HEK293 (cell line): ENCODE results near the gene MGAT4C.

Experiments used
- CTCF ChIA-PET: fragments of 350-600 bp; formaldehyde crosslinking; extraction: SDS; loops from one replicate; lab custom pipeline; 2021; ENCODE audit warnings: antibody characterized with exemption; lab: Yijun Ruan, JAX
- POLR2A ChIA-PET: fragments of 300-600 bp; formaldehyde crosslinking; extraction: SDS; loops from one replicate; lab custom pipeline; 2020; ENCODE audit warnings: antibody characterized with exemption, inconsistent platforms; lab: Yijun Ruan, JAX
- H3K27ac ChIP-seq: fragments of 200-500 bp; sonication (Bioruptor generic); 2 replicates; pipeline ENCODE4 v1.5.1; 2014; ENCODE audit warnings: low read depth, low read length, control low read depth, inconsistent platforms; ENCODE audit errors: extremely low read depth
- H3K36me3 ChIP-seq, 2 experiments: fragments of 200-500 bp in 1 of 2; sonication (Bioruptor generic) in 1 of 2; 1 replicate in 1 of 2; 2 replicates in 1 of 2; pipeline ENCODE4 v1.5.1; 2014 to 2017; ENCODE audit warnings: inconsistent platforms in 2 of 2, low read length in 2 of 2; ENCODE audit not compliant: control insufficient read depth in 2 of 2, insufficient read depth in 1 of 2
- H3K4me1 ChIP-seq: fragments of 200-500 bp; sonication (Bioruptor generic); 2 replicates; pipeline ENCODE4 v1.5.1; 2014; ENCODE audit warnings: mild to moderate bottlenecking, low read length, inconsistent platforms; ENCODE audit not compliant: control insufficient read depth, insufficient read depth
- H3K4me3 ChIP-seq: 2 replicates; pipeline ENCODE4 v1.5.1; 2011; ENCODE audit warnings: low read depth, mild to moderate bottlenecking, control low read depth, low read length, moderate library complexity
- H3K9me3 ChIP-seq: fragments of 200-500 bp; sonication (Bioruptor generic); 2 replicates; pipeline ENCODE4 v1.5.1; 2014; ENCODE audit warnings: low read depth, low read length, inconsistent platforms; ENCODE audit not compliant: control insufficient read depth, insufficient read depth
- KLF8 ChIP-seq: fragments of 450-650 bp; formaldehyde crosslinking; IDR thresholded peaks from 2 replicates; pipeline ENCODE4 v1.5.1; 2016; ENCODE audit warnings: missing biosample characterization, missing genetic modification characterization
- KLF9 ChIP-seq: fragments of 450-650 bp; formaldehyde crosslinking; IDR thresholded peaks from 2 replicates; pipeline ENCODE4 v1.5.1; 2016; ENCODE audit warnings: missing biosample characterization, missing genetic modification characterization, low read depth
- YY1 ChIP-seq: fragments of 450-650 bp; formaldehyde crosslinking; IDR thresholded peaks from 2 replicates; pipeline ENCODE4 v1.5.1; 2018; ENCODE audit warnings: missing biosample characterization, missing genetic modification characterization
- ZBTB7A ChIP-seq: fragments of 450-650 bp; formaldehyde crosslinking; IDR thresholded peaks from 2 replicates; pipeline ENCODE4 v1.5.1; 2016; ENCODE audit warnings: low read depth, missing biosample characterization, missing genetic modification characterization
- ZNF138 ChIP-seq: fragments of 450-650 bp; formaldehyde crosslinking; IDR thresholded peaks from 2 replicates; pipeline ENCODE4 v1.5.1; 2016; ENCODE audit warnings: missing biosample characterization, missing genetic modification characterization, borderline replicate concordance
- ZNF16 ChIP-seq: fragments of 450-650 bp; formaldehyde crosslinking; IDR thresholded peaks from 2 replicates; pipeline ENCODE4 v1.5.1; 2016; ENCODE audit warnings: low read depth, missing biosample characterization, missing genetic modification characterization
- ZNF202 ChIP-seq: fragments of 450-650 bp; formaldehyde crosslinking; IDR thresholded peaks from 2 replicates; pipeline ENCODE4 v1.5.1; 2016; ENCODE audit warnings: missing biosample characterization, missing genetic modification characterization, borderline replicate concordance
- ZNF221 ChIP-seq: fragments of 450-650 bp; formaldehyde crosslinking; IDR thresholded peaks from 2 replicates; pipeline ENCODE4 v1.5.1; 2017; ENCODE audit warnings: missing biosample characterization, missing genetic modification characterization, borderline replicate concordance
- ZNF248 ChIP-seq: fragments of 450-650 bp; formaldehyde crosslinking; IDR thresholded peaks from 2 replicates; pipeline ENCODE4 v1.5.1; 2017; ENCODE audit warnings: missing biosample characterization, missing genetic modification characterization
- ZNF350 ChIP-seq: fragments of 450-650 bp; formaldehyde crosslinking; IDR thresholded peaks from 2 replicates; pipeline ENCODE4 v1.5.0; 2017; ENCODE audit warnings: missing biosample characterization, mild to moderate bottlenecking, missing genetic modification characterization
- ZNF37A ChIP-seq: fragments of 450-650 bp; IDR thresholded peaks from 2 replicates; pipeline ENCODE4 v1.5.1; 2018; ENCODE audit warnings: missing biosample characterization, missing genetic modification characterization
- ZNF391 ChIP-seq: fragments of 450-650 bp; formaldehyde crosslinking; IDR thresholded peaks from 2 replicates; pipeline ENCODE4 v1.5.1; 2016; ENCODE audit warnings: low read depth, missing biosample characterization, missing genetic modification characterization, borderline replicate concordance
- ZNF423 ChIP-seq: fragments of 450-650 bp; formaldehyde crosslinking; IDR thresholded peaks from 2 replicates; pipeline ENCODE4 v1.5.1; 2016; ENCODE audit warnings: missing biosample characterization, missing genetic modification characterization
- ZNF501 ChIP-seq: fragments of 450-650 bp; formaldehyde crosslinking; IDR thresholded peaks from 2 replicates; pipeline ENCODE4 v1.5.1; 2016; ENCODE audit warnings: missing biosample characterization, missing genetic modification characterization
- ZNF555 ChIP-seq: fragments of 450-650 bp; formaldehyde crosslinking; conservative IDR thresholded peaks from 2 replicates; pipeline ENCODE4 v1.5.1; 2017; ENCODE audit warnings: missing biosample characterization, mild to moderate bottlenecking, missing genetic modification characterization, inconsistent platforms
- ZNF558 ChIP-seq: fragments of 450-650 bp; formaldehyde crosslinking; IDR thresholded peaks from 2 replicates; pipeline ENCODE4 v1.5.1; 2016; ENCODE audit warnings: missing biosample characterization, missing genetic modification characterization
- ZNF621 ChIP-seq: fragments of 450-650 bp; formaldehyde crosslinking; IDR thresholded peaks from 2 replicates; pipeline ENCODE4 v1.5.1; 2017; ENCODE audit warnings: missing biosample characterization, missing genetic modification characterization
- ZNF677 ChIP-seq: fragments of 450-650 bp; IDR thresholded peaks from 2 replicates; pipeline ENCODE4 v1.5.0; 2018; ENCODE audit warnings: missing biosample characterization, mild to moderate bottlenecking, missing genetic modification characterization, moderate library complexity
- ZNF791 ChIP-seq: fragments of 450-650 bp; formaldehyde crosslinking; IDR thresholded peaks from 2 replicates; pipeline ENCODE4 v1.5.1; 2016; ENCODE audit warnings: missing biosample characterization, missing genetic modification characterization
- ZNF843 ChIP-seq: fragments of 450-650 bp; formaldehyde crosslinking; IDR thresholded peaks from 2 replicates; pipeline ENCODE4 v1.5.1; 2016; ENCODE audit warnings: missing biosample characterization, missing genetic modification characterization
- TF ChIP-seq, protein P1 (sequence below): fragments of 450-650 bp; formaldehyde crosslinking; IDR thresholded peaks from 2 replicates; pipeline ENCODE4 v1.5.1; 2016; ENCODE audit warnings: missing biosample characterization, missing genetic modification characterization
- TF ChIP-seq, protein P2 (sequence below): sonication (generic); formaldehyde crosslinking; IDR thresholded peaks from 2 replicates; pipeline ENCODE4 v1.8.1; 2022; ENCODE audit warnings: mild to moderate bottlenecking, moderate library complexity, missing genetic modification reagents
- TF ChIP-seq, protein P3 (sequence below): fragments of 450-650 bp; formaldehyde crosslinking; IDR thresholded peaks from 2 replicates; pipeline ENCODE4 v1.5.1; 2017; ENCODE audit warnings: missing biosample characterization, missing genetic modification characterization
- TF ChIP-seq, protein P4 (sequence below): fragments of 450-650 bp; formaldehyde crosslinking; IDR thresholded peaks from 2 replicates; pipeline ENCODE4 v1.5.1; 2016; ENCODE audit warnings: missing biosample characterization, missing genetic modification characterization, borderline replicate concordance
- TF ChIP-seq, protein P5 (sequence below): fragments of 450-650 bp; formaldehyde crosslinking; IDR thresholded peaks from 2 replicates; pipeline ENCODE4 v1.5.1; 2017; ENCODE audit warnings: missing biosample characterization, missing genetic modification characterization

The MGAT4C gene

DNA sequence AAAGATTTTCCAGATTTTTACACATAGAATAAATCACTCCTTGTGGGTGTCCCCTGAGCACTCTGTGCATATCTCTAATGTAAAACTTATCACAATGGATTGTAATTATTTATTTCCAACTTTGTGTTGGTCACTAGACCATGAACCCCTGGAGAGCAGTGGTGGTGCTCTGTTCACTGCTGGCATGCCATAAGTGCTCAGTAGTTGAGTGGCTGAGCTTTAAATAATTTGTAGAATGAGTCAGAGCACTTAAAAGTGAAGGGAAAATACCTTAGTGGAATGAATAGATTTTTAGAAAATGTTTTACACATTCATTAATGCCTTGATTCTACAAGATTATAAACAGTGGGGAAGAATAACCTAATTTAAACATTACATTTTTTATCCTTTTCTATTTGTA is 6.3 kb downstream of the MGAT4C start:
- no peaks in the 10 kb centered on the region for H3K9me3 ChIP-seq
- POLR2A ChIA-PET = no interaction called here
- CTCF ChIA-PET = no interaction called here
- no peaks in the 10 kb centered on the region for H3K4me1 ChIP-seq
- H3K27ac ChIP-seq = no peak overlapping the region
- no peak for TF ChIP-seq ZBTB7A (tag by site-specific recombination)
- TF ChIP-seq, protein P1, sequence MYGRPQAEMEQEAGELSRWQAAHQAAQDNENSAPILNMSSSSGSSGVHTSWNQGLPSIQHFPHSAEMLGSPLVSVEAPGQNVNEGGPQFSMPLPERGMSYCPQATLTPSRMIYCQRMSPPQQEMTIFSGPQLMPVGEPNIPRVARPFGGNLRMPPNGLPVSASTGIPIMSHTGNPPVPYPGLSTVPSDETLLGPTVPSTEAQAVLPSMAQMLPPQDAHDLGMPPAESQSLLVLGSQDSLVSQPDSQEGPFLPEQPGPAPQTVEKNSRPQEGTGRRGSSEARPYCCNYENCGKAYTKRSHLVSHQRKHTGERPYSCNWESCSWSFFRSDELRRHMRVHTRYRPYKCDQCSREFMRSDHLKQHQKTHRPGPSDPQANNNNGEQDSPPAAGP (tag by site-specific recombination) = no peak
- TF ChIP-seq ZNF423 = no peak
- TF ChIP-seq ZNF555 (tag by site-specific recombination) = no peak
- no peak for TF ChIP-seq ZNF677 (tag by site-specific recombination)
- TF ChIP-seq ZNF202 (tag by site-specific recombination) = no peak
- H3K4me3 ChIP-seq = no peak overlapping the region
- H3K36me3 ChIP-seq = no peaks in the 10 kb centered on the region

DNA sequence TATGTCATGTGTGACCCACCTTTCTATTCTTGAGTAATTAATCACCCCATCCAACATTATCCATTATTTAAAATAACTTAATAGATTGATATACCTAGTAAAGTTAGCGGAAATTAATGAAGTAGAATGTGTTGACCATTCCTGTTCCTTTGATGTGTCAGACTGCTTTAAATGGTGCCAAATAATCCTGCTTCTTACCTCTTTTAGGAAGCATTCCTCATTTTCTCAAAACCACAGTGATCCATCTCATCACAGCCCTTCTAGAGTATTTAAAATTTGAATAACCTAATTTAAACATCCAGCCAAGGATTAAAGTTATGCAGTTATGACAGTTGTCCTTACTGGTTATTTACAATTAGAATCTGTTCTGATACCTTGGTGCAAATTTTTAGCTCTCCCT is 6.9 kb downstream of the MGAT4C start:
- no peaks in the 10 kb centered on the region for H3K9me3 ChIP-seq
- no peaks in the 10 kb centered on the region for H3K36me3 ChIP-seq
- H3K4me1 ChIP-seq = no peaks in the 10 kb centered on the region
- no peak overlapping the region for H3K4me3 ChIP-seq
- H3K27ac ChIP-seq = no peak overlapping the region
- POLR2A ChIA-PET = no interaction called here
- CTCF ChIA-PET = no interaction called here
- TF ChIP-seq, protein P2, sequence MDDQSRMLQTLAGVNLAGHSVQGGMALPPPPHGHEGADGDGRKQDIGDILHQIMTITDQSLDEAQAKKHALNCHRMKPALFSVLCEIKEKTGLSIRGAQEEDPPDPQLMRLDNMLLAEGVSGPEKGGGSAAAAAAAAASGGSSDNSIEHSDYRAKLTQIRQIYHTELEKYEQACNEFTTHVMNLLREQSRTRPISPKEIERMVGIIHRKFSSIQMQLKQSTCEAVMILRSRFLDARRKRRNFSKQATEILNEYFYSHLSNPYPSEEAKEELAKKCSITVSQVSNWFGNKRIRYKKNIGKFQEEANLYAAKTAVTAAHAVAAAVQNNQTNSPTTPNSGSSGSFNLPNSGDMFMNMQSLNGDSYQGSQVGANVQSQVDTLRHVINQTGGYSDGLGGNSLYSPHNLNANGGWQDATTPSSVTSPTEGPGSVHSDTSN (CRISPR knock-in tag) = no peak
- no peak for TF ChIP-seq KLF9 (tag by site-specific recombination)
- no peak for TF ChIP-seq YY1 (tag by site-specific recombination)
- TF ChIP-seq, protein P3, sequence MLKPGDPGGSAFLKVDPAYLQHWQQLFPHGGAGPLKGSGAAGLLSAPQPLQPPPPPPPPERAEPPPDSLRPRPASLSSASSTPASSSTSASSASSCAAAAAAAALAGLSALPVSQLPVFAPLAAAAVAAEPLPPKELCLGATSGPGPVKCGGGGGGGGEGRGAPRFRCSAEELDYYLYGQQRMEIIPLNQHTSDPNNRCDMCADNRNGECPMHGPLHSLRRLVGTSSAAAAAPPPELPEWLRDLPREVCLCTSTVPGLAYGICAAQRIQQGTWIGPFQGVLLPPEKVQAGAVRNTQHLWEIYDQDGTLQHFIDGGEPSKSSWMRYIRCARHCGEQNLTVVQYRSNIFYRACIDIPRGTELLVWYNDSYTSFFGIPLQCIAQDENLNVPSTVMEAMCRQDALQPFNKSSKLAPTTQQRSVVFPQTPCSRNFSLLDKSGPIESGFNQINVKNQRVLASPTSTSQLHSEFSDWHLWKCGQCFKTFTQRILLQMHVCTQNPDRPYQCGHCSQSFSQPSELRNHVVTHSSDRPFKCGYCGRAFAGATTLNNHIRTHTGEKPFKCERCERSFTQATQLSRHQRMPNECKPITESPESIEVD (tag by site-specific recombination) = no peak
- TF ChIP-seq ZNF37A (tag by site-specific recombination) = no peak
- TF ChIP-seq, protein P4, sequence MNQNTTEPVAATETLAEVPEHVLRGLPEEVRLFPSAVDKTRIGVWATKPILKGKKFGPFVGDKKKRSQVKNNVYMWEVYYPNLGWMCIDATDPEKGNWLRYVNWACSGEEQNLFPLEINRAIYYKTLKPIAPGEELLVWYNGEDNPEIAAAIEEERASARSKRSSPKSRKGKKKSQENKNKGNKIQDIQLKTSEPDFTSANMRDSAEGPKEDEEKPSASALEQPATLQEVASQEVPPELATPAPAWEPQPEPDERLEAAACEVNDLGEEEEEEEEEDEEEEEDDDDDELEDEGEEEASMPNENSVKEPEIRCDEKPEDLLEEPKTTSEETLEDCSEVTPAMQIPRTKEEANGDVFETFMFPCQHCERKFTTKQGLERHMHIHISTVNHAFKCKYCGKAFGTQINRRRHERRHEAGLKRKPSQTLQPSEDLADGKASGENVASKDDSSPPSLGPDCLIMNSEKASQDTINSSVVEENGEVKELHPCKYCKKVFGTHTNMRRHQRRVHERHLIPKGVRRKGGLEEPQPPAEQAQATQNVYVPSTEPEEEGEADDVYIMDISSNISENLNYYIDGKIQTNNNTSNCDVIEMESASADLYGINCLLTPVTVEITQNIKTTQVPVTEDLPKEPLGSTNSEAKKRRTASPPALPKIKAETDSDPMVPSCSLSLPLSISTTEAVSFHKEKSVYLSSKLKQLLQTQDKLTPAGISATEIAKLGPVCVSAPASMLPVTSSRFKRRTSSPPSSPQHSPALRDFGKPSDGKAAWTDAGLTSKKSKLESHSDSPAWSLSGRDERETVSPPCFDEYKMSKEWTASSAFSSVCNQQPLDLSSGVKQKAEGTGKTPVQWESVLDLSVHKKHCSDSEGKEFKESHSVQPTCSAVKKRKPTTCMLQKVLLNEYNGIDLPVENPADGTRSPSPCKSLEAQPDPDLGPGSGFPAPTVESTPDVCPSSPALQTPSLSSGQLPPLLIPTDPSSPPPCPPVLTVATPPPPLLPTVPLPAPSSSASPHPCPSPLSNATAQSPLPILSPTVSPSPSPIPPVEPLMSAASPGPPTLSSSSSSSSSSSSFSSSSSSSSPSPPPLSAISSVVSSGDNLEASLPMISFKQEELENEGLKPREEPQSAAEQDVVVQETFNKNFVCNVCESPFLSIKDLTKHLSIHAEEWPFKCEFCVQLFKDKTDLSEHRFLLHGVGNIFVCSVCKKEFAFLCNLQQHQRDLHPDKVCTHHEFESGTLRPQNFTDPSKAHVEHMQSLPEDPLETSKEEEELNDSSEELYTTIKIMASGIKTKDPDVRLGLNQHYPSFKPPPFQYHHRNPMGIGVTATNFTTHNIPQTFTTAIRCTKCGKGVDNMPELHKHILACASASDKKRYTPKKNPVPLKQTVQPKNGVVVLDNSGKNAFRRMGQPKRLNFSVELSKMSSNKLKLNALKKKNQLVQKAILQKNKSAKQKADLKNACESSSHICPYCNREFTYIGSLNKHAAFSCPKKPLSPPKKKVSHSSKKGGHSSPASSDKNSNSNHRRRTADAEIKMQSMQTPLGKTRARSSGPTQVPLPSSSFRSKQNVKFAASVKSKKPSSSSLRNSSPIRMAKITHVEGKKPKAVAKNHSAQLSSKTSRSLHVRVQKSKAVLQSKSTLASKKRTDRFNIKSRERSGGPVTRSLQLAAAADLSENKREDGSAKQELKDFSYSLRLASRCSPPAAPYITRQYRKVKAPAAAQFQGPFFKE (tag by site-specific recombination) = no peak
- TF ChIP-seq ZNF558 (tag by site-specific recombination) = no peak
- no peak for TF ChIP-seq ZNF843 (tag by site-specific recombination)
- no peak for TF ChIP-seq ZNF791 (tag by site-specific recombination)
- TF ChIP-seq, protein P5, sequence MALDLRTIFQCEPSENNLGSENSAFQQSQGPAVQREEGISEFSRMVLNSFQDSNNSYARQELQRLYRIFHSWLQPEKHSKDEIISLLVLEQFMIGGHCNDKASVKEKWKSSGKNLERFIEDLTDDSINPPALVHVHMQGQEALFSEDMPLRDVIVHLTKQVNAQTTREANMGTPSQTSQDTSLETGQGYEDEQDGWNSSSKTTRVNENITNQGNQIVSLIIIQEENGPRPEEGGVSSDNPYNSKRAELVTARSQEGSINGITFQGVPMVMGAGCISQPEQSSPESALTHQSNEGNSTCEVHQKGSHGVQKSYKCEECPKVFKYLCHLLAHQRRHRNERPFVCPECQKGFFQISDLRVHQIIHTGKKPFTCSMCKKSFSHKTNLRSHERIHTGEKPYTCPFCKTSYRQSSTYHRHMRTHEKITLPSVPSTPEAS (tag by site-specific recombination) = no peak
- no peak for TF ChIP-seq ZNF138 (tag by site-specific recombination)
- no peak for TF ChIP-seq ZNF501 (tag by site-specific recombination)
- TF ChIP-seq ZNF202 (tag by site-specific recombination) = no peak
- no peak for TF ChIP-seq ZNF248 (tag by site-specific recombination)
- no peak for TF ChIP-seq KLF8 (tag by site-specific recombination)
- TF ChIP-seq ZNF350 (tag by site-specific recombination) = no peak
- TF ChIP-seq ZNF391 = no peak
- TF ChIP-seq ZNF221 (tag by site-specific recombination) = no peak
- TF ChIP-seq ZNF16 = no peak
- TF ChIP-seq ZNF621 = no peak
